Measurements from ENCODE around the gene ARID5B. TPM values are rescaled to one million over a fixed set of nuclear protein-coding genes. Genes with fewer than 3 reads are reported as not detected.

Gene ARID5B
- total and polyA plus RNA-seq, 2 experiments from 2014 or later, result 53.2 to 55.0 TPM

GRCh38 chr10:62082271-62082656 lies 180.8 kb downstream of the ARID5B start:
- TF ChIP-seq, protein P1, sequence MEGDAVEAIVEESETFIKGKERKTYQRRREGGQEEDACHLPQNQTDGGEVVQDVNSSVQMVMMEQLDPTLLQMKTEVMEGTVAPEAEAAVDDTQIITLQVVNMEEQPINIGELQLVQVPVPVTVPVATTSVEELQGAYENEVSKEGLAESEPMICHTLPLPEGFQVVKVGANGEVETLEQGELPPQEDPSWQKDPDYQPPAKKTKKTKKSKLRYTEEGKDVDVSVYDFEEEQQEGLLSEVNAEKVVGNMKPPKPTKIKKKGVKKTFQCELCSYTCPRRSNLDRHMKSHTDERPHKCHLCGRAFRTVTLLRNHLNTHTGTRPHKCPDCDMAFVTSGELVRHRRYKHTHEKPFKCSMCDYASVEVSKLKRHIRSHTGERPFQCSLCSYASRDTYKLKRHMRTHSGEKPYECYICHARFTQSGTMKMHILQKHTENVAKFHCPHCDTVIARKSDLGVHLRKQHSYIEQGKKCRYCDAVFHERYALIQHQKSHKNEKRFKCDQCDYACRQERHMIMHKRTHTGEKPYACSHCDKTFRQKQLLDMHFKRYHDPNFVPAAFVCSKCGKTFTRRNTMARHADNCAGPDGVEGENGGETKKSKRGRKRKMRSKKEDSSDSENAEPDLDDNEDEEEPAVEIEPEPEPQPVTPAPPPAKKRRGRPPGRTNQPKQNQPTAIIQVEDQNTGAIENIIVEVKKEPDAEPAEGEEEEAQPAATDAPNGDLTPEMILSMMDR (IDR thresholded peaks at IDR 0.05; ENCODE audit: poor library complexity), result no peak
- no peak for TF ChIP-seq EZH2phosphoT487 (IDR thresholded peaks at IDR 0.05; ENCODE audit: low read depth, severe bottlenecking, unreplicated experiment)
- TF ChIP-seq EZH2 (IDR thresholded peaks at IDR 0.05; ENCODE audit: borderline replicate concordance), result no peak
- Histone ChIP-seq H3K4me1 (ENCODE audit: insufficient read depth) (peaks cover 40% of the 10 kb centered on the region), H3K4me2 (peak overlapping the region; percentile 46), H3K9me3 (ENCODE audit: low read depth) (no peaks in the 10 kb centered on the region), H2AFZ (no peak overlapping the region), H3K9me2 (replicated peaks; ENCODE audit: insufficient read depth) (no peaks in the 10 kb centered on the region), H3K27me3 (no peaks in the 10 kb centered on the region), H3K4me3 (no peak overlapping the region), H3K36me3 (replicated peaks; ENCODE audit: insufficient read depth, low read depth) (no peaks in the 10 kb centered on the region), H3K79me2 (peaks cover 51% of the 10 kb centered on the region), H3K27ac (peak overlapping the region; percentile 83), H4K20me1 (ENCODE audit: insufficient read depth, poor library complexity, severe bottlenecking) (no peaks in the 10 kb centered on the region)
- WGBS (ENCODE audit: low lambda C conversion rate, missing lambda C conversion rate), result 71% methylated on average over 1 of the region's 1 CpG
- DNase-seq (ENCODE audit: low spot score), result no peak

DNA sequence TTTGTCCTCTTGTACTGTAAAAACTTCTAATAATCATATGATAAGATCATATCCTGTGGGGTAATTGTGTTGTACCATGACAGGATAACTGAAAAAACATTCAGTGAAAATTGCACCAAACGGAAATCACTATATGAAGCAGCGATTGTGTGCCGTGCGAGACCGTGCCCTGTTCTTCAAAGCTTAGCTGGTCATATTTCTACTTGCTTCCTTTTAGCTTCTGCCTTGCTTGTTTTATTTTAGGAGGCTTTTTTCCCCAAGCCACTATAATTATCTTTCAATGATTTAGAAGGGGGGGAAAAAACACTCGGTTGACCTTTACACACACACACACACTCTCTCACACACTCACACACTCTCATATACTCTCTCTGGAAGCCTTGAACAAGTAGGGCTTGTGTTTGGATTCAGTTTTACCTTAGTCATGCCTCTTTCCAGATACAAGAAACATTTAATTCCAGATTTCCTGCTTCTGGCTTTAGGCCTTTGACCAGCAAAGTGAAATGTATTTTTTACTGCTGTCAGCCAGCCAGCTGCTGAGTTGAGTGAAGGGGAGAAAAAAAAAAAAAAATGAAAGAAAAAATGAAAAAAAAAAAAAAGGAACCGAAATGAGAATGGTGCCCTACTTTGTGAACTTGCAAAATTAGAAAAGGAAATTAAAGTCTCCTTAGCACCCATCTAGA lies 181.4 kb downstream of the ARID5B start:
- H3K27me3 ChIP-seq, result no peaks in the 10 kb centered on the region
- no peak overlapping the region for H3K4me3 ChIP-seq
- no peak for DNase-seq (ENCODE audit: low spot score)
- TF ChIP-seq, protein P1 (IDR thresholded peaks at IDR 0.05; ENCODE audit: poor library complexity), result no peak
- H2AFZ ChIP-seq, result no peak overlapping the region
- no peaks in the 10 kb centered on the region for H3K9me3 ChIP-seq (ENCODE audit: low read depth)
- WGBS (ENCODE audit: low lambda C conversion rate, missing lambda C conversion rate), result 41% methylated on average over 7 of the region's 7 CpGs
- H3K27ac ChIP-seq, result peak overlapping the region; percentile 83
- peaks cover 45% of the 10 kb centered on the region for H3K79me2 ChIP-seq
- no peaks in the 10 kb centered on the region for H4K20me1 ChIP-seq (ENCODE audit: insufficient read depth, poor library complexity, severe bottlenecking)
- H3K9me2 ChIP-seq (replicated peaks; ENCODE audit: insufficient read depth), result no peaks in the 10 kb centered on the region
- H3K36me3 ChIP-seq (replicated peaks; ENCODE audit: insufficient read depth, low read depth), result no peaks in the 10 kb centered on the region
- peaks cover 36% of the 10 kb centered on the region for H3K4me1 ChIP-seq (ENCODE audit: insufficient read depth)
- H3K4me2 ChIP-seq, result peak overlapping the region; percentile 46

GRCh38 chr10:62083412-62084267 lies 182.1 kb downstream of the ARID5B start:
- Histone ChIP-seq H2AFZ (no peak overlapping the region), H3K79me2 (peaks cover 37% of the 10 kb centered on the region), H3K9me2 (replicated peaks; ENCODE audit: insufficient read depth) (no peaks in the 10 kb centered on the region), H3K27me3 (no peaks in the 10 kb centered on the region), H3K9me3 (ENCODE audit: low read depth) (no peaks in the 10 kb centered on the region), H4K20me1 (ENCODE audit: insufficient read depth, poor library complexity, severe bottlenecking) (no peaks in the 10 kb centered on the region), H3K4me2 (peak overlapping the region; percentile 46), H3K27ac (peak overlapping the region; percentile 83), H3K4me3 (peak overlapping the region; percentile 3), H3K4me1 (ENCODE audit: insufficient read depth) (peaks cover 36% of the 10 kb centered on the region), H3K36me3 (replicated peaks; ENCODE audit: insufficient read depth, low read depth) (no peaks in the 10 kb centered on the region)
- WGBS (ENCODE audit: low lambda C conversion rate, missing lambda C conversion rate), result 71% methylated on average over 3 of the region's 3 CpGs
- peak; percentile 58 for DNase-seq (ENCODE audit: low spot score)
- TF ChIP-seq EZH2phosphoT487 (IDR thresholded peaks at IDR 0.05; ENCODE audit: low read depth, severe bottlenecking, unreplicated experiment) (no peak), EZH2 (IDR thresholded peaks at IDR 0.05; ENCODE audit: borderline replicate concordance) (no peak)
- TF ChIP-seq, protein P1 (IDR thresholded peaks at IDR 0.05; ENCODE audit: poor library complexity), result no peak
